ENCODE measurements around the gene IL1R2. TPM values are rescaled to one million over a fixed set of nuclear protein-coding genes. Genes with fewer than 3 reads are reported as not detected.

Gene IL1R2
- total RNA-seq, 1 donor from 2014 or later: 17.0 TPM

GRCh38 chr2:101960819-101961337 lies 30.9 kb upstream of the IL1R2 start:
- Histone ChIP-seq H3K4me3 (no peak overlapping the region), H3K27ac (peak overlapping the region; percentile 79), H3K9me3 (no peaks in the 10 kb centered on the region), H3K27me3 (no peaks in the 10 kb centered on the region), H3K4me1 (peaks cover 17% of the 10 kb centered on the region), H3K36me3 (no peaks in the 10 kb centered on the region)
- DNase-seq (no peak), ATAC-seq (peak; percentile 56)
- TF ChIP-seq CTCF (IDR thresholded peaks at IDR 0.05): no peak
- intact Hi-C loops (cut with DNase I): no loop called here

GRCh38 chr2:101961338-101962191 lies 30.2 kb upstream of the IL1R2 start:
- Histone ChIP-seq H3K4me3 (peak overlapping the region; percentile 16), H3K36me3 (no peaks in the 10 kb centered on the region), H3K9me3 (no peaks in the 10 kb centered on the region), H3K27ac (peak overlapping the region; percentile 79), H3K27me3 (no peaks in the 10 kb centered on the region), H3K4me1 (peaks cover 17% of the 10 kb centered on the region)
- peak; percentile 88 for ATAC-seq
- intact Hi-C loops (cut with DNase I): no loop called here
- no peak for TF ChIP-seq CTCF (IDR thresholded peaks at IDR 0.05)
- peak; percentile 80 for DNase-seq

GRCh38 chr2:101962309-101962708 lies 29.5 kb upstream of the IL1R2 start:
- no peaks in the 10 kb centered on the region for H3K27me3 ChIP-seq
- DNase-seq: no peak
- intact Hi-C loops (cut with DNase I): no loop called here
- peak overlapping the region; percentile 16 for H3K4me3 ChIP-seq
- H3K27ac ChIP-seq: peak overlapping the region; percentile 79
- no peak for TF ChIP-seq CTCF (IDR thresholded peaks at IDR 0.05)
- no peak for ATAC-seq
- peaks cover 20% of the 10 kb centered on the region for H3K4me1 ChIP-seq
- H3K9me3 ChIP-seq: no peaks in the 10 kb centered on the region
- H3K36me3 ChIP-seq: no peaks in the 10 kb centered on the region

GRCh38 chr2:101963198-101963597 lies 28.6 kb upstream of the IL1R2 start:
- Histone ChIP-seq H3K4me3 (no peak overlapping the region), H3K27me3 (no peaks in the 10 kb centered on the region), H3K4me1 (peaks cover 29% of the 10 kb centered on the region), H3K36me3 (no peaks in the 10 kb centered on the region), H3K9me3 (no peaks in the 10 kb centered on the region), H3K27ac (peak overlapping the region; percentile 79)
- intact Hi-C loops (cut with DNase I): no loop called here
- no peak for ATAC-seq
- TF ChIP-seq CTCF (IDR thresholded peaks at IDR 0.05): no peak
- no peak for DNase-seq

GRCh38 chr2:101967826-101968513 lies 23.8 kb upstream of the IL1R2 start:
- Histone ChIP-seq H3K4me3 (no peak overlapping the region), H3K27ac (no peak overlapping the region), H3K9me3 (peaks cover 6% of the 10 kb centered on the region), H3K27me3 (no peaks in the 10 kb centered on the region), H3K36me3 (no peaks in the 10 kb centered on the region), H3K4me1 (peaks cover 18% of the 10 kb centered on the region)
- ATAC-seq: no peak
- intact Hi-C loops (cut with DNase I): no loop called here
- DNase-seq: no peak
- TF ChIP-seq CTCF (IDR thresholded peaks at IDR 0.05): no peak
